Thyroid gland (tissue), 4 donors: ENCODE data around the gene HCN2. TPM values are rescaled to one million over a fixed set of nuclear protein-coding genes. Genes with fewer than 3 reads are reported as not detected.

ENCODE experiments used
- DNase-seq, 2 donors: peaks; one replicate each; pipeline ENCODE4 v3.0.0-alpha.2; 2019
- H3K27ac ChIP-seq, 3 donors: fragments of 200-600 bp; sonication (generic); 1 replicate in 2 of 3; 2 replicates in 1 of 3; pipeline ENCODE4 v1.5.1; 2016 to 2019; ENCODE audit warnings: mild to moderate bottlenecking in 1 of 3, moderate library complexity in 1 of 3
- H3K27me3 ChIP-seq: fragments of 200-600 bp; sonication (generic); one replicate; pipeline ENCODE4 v1.5.1; 2019
- H3K36me3 ChIP-seq, 2 donors: fragments of 200-600 bp; sonication (generic); one replicate each; pipeline ENCODE4 v1.5.1; 2016 to 2019
- H3K4me1 ChIP-seq, 2 donors: fragments of 200-600 bp; sonication (generic); one replicate each; pipeline ENCODE4 v1.5.1; 2017 to 2019
- H3K4me3 ChIP-seq, 3 donors: fragments of 200-600 bp; sonication (generic); replicated peaks in 1 of 3; 1 replicate in 2 of 3; 2 replicates in 1 of 3; pipeline ENCODE4 v1.5.1; 2016; ENCODE audit warnings: mild to moderate bottlenecking in 1 of 3
- H3K9me3 ChIP-seq: fragments of 200-600 bp; sonication (generic); one replicate; pipeline ENCODE4 v1.5.1; 2017
- POLR2A ChIP-seq, 2 donors: fragments of 450-650 bp; IDR thresholded peaks; one replicate each; pipeline ENCODE4 v1.6.1; 2017; ENCODE audit warnings: antibody characterized with exemption in 2 of 2, mild to moderate bottlenecking in 2 of 2, moderate library complexity in 1 of 2
- WGBS, 2 donors: methylation state at CpG; one replicate each; pipeline ENCODE4 v1.1.5; 2017; 5-methylcytosine and 5-hydroxymethylcytosine counted together
- intact Hi-C: fragments of 100-400 bp; cut with DNase I; formaldehyde crosslinking; loops from one replicate; pipeline ENCODE4 v1.15.1; 2023
- total RNA-seq, 4 donors: library from RNA; depleted of rRNA; stranded (reverse); fragments of >200 nt; gene quantifications; one replicate each; pipeline ENCODE4 v1.2.3, GENCODE V29; 2016
- TF ChIP-seq, protein P1 (sequence below), 6 experiments: fragments of 200-600 bp in 3 of 6; fragments of 450-650 bp in 3 of 6; sonication (generic) in 3 of 6; IDR thresholded peaks; one replicate each; pipeline ENCODE4 v1.5.1; 2016 to 2019; ENCODE audit warnings: antibody characterized with exemption in 6 of 6, mild to moderate bottlenecking in 2 of 6, inconsistent platforms in 1 of 6, moderate library complexity in 1 of 6

The HCN2 gene
- total RNA-seq, 4 donors from 2014 or later: not detected

DNA sequence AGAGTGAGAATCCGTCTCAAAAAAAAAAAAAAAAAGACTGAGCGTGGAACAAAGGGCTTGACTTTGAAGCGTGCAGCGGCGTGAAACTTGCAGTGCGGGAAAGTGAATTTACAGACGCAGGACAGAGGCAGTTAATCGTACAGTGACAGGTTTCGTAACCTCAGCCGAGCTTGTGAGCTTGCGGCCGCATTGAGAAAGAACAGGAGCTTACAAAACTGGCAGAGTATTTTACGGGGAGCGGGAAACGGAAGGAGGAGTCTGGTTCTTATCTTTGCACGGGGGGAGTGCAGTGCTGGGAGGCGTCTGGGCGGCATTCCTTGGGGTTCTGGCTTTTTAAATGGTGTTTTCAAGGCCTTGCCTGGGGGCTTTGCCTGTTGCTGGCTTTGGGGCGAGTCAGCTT lies 23.3 kb upstream of the HCN2 start:
- no peaks in the 10 kb centered on the region for H3K27me3 ChIP-seq
- no peak overlapping the region for H3K4me3 ChIP-seq
- H3K36me3 ChIP-seq: no peaks in the 10 kb centered on the region
- no peak for DNase-seq
- no peak for TF ChIP-seq POLR2A (IDR thresholded peaks at IDR 0.05)
- TF ChIP-seq, protein P1, sequence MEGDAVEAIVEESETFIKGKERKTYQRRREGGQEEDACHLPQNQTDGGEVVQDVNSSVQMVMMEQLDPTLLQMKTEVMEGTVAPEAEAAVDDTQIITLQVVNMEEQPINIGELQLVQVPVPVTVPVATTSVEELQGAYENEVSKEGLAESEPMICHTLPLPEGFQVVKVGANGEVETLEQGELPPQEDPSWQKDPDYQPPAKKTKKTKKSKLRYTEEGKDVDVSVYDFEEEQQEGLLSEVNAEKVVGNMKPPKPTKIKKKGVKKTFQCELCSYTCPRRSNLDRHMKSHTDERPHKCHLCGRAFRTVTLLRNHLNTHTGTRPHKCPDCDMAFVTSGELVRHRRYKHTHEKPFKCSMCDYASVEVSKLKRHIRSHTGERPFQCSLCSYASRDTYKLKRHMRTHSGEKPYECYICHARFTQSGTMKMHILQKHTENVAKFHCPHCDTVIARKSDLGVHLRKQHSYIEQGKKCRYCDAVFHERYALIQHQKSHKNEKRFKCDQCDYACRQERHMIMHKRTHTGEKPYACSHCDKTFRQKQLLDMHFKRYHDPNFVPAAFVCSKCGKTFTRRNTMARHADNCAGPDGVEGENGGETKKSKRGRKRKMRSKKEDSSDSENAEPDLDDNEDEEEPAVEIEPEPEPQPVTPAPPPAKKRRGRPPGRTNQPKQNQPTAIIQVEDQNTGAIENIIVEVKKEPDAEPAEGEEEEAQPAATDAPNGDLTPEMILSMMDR (IDR thresholded peaks at IDR 0.05): no peak
- intact Hi-C loops: no loop called here
- peaks cover 5% of the 10 kb centered on the region in 2 donors for H3K4me1 ChIP-seq
- 84 to 90% methylated on average over 18 to 19 of the region's 19 CpGs for WGBS, 2 donors
- H3K27ac ChIP-seq: no peak overlapping the region
- H3K9me3 ChIP-seq: no peaks in the 10 kb centered on the region

DNA sequence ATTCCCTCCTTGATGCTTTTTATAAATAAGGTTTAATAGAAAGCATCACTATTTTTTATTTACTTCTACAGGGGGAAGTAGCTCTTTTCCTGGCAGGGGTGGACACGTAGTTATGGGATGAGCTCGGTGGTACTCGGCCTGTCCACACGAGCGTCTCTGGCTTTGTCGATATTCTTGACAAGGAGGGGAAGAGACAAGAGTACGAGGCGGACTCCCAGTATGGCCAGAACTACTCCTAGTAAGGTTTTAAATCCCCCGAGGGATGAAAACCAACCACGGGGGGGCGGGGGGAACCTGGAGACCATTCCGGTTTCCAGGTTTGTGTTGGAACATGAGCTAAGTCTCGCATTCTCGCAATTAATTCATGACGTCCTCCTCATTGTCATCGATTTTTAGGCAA lies 22.8 kb upstream of the HCN2 start:
- no peaks in the 10 kb centered on the region for H3K9me3 ChIP-seq
- DNase-seq: no peak
- peaks cover 5 to 7% of the 10 kb centered on the region in 2 donors for H3K4me1 ChIP-seq
- no peak overlapping the region for H3K27ac ChIP-seq
- TF ChIP-seq, protein P1 (IDR thresholded peaks at IDR 0.05): no peak
- no peak for TF ChIP-seq POLR2A (IDR thresholded peaks at IDR 0.05)
- H3K4me3 ChIP-seq: no peak overlapping the region
- 75 to 83% methylated on average over 16 of the region's 16 CpGs for WGBS, 2 donors
- no peaks in the 10 kb centered on the region for H3K27me3 ChIP-seq
- intact Hi-C loops: no loop called here
- H3K36me3 ChIP-seq: no peaks in the 10 kb centered on the region

DNA sequence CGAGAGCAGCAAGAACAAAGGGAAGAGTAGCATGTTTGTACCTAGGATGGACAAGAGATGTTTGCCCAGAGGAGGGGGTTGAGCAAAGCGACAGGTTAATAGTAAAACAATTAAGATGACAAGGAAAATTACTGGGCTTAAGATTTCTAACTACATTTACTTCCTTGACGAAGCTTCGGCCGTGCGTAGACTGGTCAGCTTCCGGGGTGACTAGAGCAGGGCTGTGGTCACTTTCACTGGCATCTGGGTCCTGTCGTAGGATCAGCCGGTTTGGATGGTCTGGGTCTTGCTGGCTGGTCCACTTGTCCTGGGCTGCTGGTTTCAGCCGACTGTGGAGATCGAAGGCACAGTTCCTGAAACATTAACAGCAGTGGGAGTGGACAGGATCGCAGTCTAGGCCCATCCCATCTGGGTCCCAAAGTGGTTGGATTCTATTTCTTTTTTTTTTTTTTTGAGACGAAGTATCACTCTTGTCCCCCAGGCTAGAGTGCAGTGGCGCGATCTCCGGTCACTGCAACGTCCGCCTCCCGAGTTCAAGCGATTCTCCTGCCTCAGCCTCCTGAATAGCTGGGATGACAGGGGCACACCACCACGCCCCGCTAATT lies 22.3 kb upstream of the HCN2 start:
- H3K9me3 ChIP-seq: no peaks in the 10 kb centered on the region
- no peak overlapping the region for H3K27ac ChIP-seq
- intact Hi-C loops: no loop called here
- H3K4me1 ChIP-seq: peaks cover 5 to 7% of the 10 kb centered on the region in 2 donors
- H3K4me3 ChIP-seq: no peak overlapping the region
- no peak for TF ChIP-seq POLR2A (IDR thresholded peaks at IDR 0.05)
- TF ChIP-seq, protein P1 (IDR thresholded peaks at IDR 0.05): no peak
- no peak for DNase-seq
- no peaks in the 10 kb centered on the region for H3K36me3 ChIP-seq
- H3K27me3 ChIP-seq: no peaks in the 10 kb centered on the region
- 91% methylated on average over 22 of the region's 22 CpGs for WGBS, 2 donors

DNA sequence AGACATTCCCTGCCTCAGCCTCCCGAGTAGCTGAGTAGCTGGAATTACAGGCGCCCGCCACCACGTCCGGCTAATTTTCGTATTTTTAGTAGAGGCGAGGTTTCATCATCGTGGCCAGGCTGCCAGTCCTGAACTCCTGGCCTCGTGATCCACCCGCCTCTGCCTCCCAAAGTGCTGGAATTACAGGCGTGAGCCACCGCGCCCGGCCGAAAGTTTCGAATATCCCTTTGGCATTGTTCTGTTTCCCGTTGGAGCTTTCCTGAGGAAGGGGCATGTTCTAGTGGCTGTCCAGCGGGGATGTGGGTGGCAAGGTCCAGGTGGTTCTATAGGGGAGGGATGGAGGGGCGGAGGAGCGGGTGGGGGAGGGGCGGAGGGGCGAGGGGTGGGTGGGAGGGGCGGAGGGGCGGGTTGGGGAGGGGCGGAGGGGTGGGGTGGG lies 19.4 kb upstream of the HCN2 start:
- intact Hi-C loops: no loop called here
- H3K27me3 ChIP-seq: no peaks in the 10 kb centered on the region
- H3K36me3 ChIP-seq: no peaks in the 10 kb centered on the region
- WGBS, 2 donors: 88% methylated on average over 17 to 18 of the region's 25 CpGs
- H3K4me1 ChIP-seq: peaks cover 22 to 28% of the 10 kb centered on the region in 2 donors
- TF ChIP-seq, protein P1 (IDR thresholded peaks at IDR 0.05): no peak
- TF ChIP-seq POLR2A (IDR thresholded peaks at IDR 0.05): no peak
- no peak overlapping the region for H3K27ac ChIP-seq
- no peaks in the 10 kb centered on the region for H3K9me3 ChIP-seq
- DNase-seq: no peak
- H3K4me3 ChIP-seq: no peak overlapping the region

DNA sequence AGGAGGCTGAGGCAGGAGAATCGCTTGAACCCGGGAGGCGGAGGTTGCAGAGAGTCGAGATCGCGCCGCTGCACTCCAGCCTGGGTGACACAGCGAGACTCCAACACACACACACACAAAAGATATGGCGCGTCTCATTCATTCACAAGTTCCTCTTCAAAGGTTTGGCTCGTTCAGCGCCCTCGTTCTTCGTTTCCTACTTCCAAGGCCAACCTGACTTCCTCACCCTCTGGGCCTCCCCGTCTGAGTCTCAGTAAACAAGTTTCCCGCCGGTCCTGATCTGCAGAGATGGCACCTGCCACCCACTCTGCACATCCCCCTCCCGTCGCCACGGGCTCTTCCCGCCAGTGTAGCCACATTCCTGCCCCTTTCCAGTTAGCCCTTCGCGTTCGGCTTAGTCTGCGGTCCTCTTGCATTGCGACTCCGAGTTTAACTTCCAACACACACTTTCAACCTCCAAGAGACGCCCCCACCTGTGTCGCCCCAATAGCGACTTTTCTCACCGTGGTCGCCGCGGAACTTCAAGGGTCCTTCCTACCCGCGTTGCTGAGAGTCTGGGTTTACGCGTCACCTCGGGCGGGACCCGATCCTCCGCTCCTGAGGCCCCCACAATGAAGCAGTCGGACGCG lies 18.6 kb upstream of the HCN2 start:
- Histone ChIP-seq H3K27ac (peak overlapping the region in 2 of 3 donors; percentile 54 to 65), H3K4me3 (peak overlapping the region in 2 of 3 donors; percentile 16 to 26), H3K4me1 (peaks cover 30 to 35% of the 10 kb centered on the region in 2 donors), H3K36me3 (no peaks in the 10 kb centered on the region), H3K9me3 (no peaks in the 10 kb centered on the region), H3K27me3 (no peaks in the 10 kb centered on the region)
- intact Hi-C loops: no loop called here
- DNase-seq: peak; percentile 31 to 38
- 4 to 7% methylated on average over 28 to 35 of the region's 45 CpGs for WGBS, 2 donors
- no peak for TF ChIP-seq POLR2A (IDR thresholded peaks at IDR 0.05)
- TF ChIP-seq, protein P1 (IDR thresholded peaks at IDR 0.05): no peak
